Measurements from ENCODE around the gene CLMN. TPM values are rescaled to one million over a fixed set of nuclear protein-coding genes. Genes with fewer than 3 reads are reported as not detected.
A peak's percentile ranks its signal among the peaks of the same experiment; 100 is the strongest.

Gene CLMN
- total RNA-seq, 1 donor from 2014 or later, result 26.8 TPM

GRCh38 chr14:95151561-95151960 is 168.1 kb downstream of the CLMN start:
- H3K27me3 ChIP-seq (ENCODE audit: low read depth), result no peaks in the 10 kb centered on the region
- no peaks in the 10 kb centered on the region for H3K36me3 ChIP-seq
- no peak overlapping the region for H3K27ac ChIP-seq
- H3K4me1 ChIP-seq, result peaks cover 96% of the 10 kb centered on the region
- no peak for ATAC-seq
- DNase-seq, result no peak
- TF ChIP-seq CTCF (IDR thresholded peaks at IDR 0.05), result no peak
- H3K4me3 ChIP-seq, result no peak overlapping the region
- no peaks in the 10 kb centered on the region for H3K9me3 ChIP-seq
- intact Hi-C loops (cut with DNase I), result no loop called here

GRCh38 chr14:95150910-95151309 is 168.8 kb downstream of the CLMN start:
- no peak for TF ChIP-seq CTCF (IDR thresholded peaks at IDR 0.05)
- peaks cover 97% of the 10 kb centered on the region for H3K4me1 ChIP-seq
- no peaks in the 10 kb centered on the region for H3K9me3 ChIP-seq
- H3K4me3 ChIP-seq, result no peak overlapping the region
- no peak overlapping the region for H3K27ac ChIP-seq
- no peaks in the 10 kb centered on the region for H3K36me3 ChIP-seq
- DNase-seq, result no peak
- H3K27me3 ChIP-seq (ENCODE audit: low read depth), result no peaks in the 10 kb centered on the region
- no peak for ATAC-seq
- intact Hi-C loops (cut with DNase I), result no loop called here

- no peak for TF ChIP-seq CTCF (IDR thresholded peaks at IDR 0.05)
- Histone ChIP-seq H3K9me3 (peaks cover 8% of the 10 kb centered on the region), H3K27me3 (ENCODE audit: low read depth) (no peaks in the 10 kb centered on the region), H3K4me3 (no peak overlapping the region), H3K36me3 (no peaks in the 10 kb centered on the region), H3K4me1 (peaks cover 87% of the 10 kb centered on the region), H3K27ac (no peak overlapping the region)
- intact Hi-C loops (cut with DNase I), result no loop called here
- no peak for DNase-seq
- no peak for ATAC-seq
Observed at GRCh38 chr14:95149441-95149840, 170.3 kb downstream of the CLMN start.

GRCh38 chr14:95147597-95147996 is 172.1 kb downstream of the CLMN start:
- no peaks in the 10 kb centered on the region for H3K36me3 ChIP-seq
- H3K27me3 ChIP-seq (ENCODE audit: low read depth), result no peaks in the 10 kb centered on the region
- no peak for ATAC-seq
- no peak for TF ChIP-seq CTCF (IDR thresholded peaks at IDR 0.05)
- peaks cover 9% of the 10 kb centered on the region for H3K9me3 ChIP-seq
- intact Hi-C loops (cut with DNase I), result no loop called here
- no peak overlapping the region for H3K27ac ChIP-seq
- DNase-seq, result no peak
- H3K4me1 ChIP-seq, result peaks cover 87% of the 10 kb centered on the region
- no peak overlapping the region for H3K4me3 ChIP-seq

GRCh38 chr14:95146079-95146771 is 173.5 kb downstream of the CLMN start:
- peaks cover 81% of the 10 kb centered on the region for H3K4me1 ChIP-seq
- H3K4me3 ChIP-seq, result no peak overlapping the region
- DNase-seq, result peak; percentile 51
- peak; percentile 62 to 83 for ATAC-seq
- TF ChIP-seq CTCF (IDR thresholded peaks at IDR 0.05), result no peak
- H3K36me3 ChIP-seq, result no peaks in the 10 kb centered on the region
- peaks cover 9% of the 10 kb centered on the region for H3K9me3 ChIP-seq
- intact Hi-C loops (cut with DNase I), result no loop called here
- no peaks in the 10 kb centered on the region for H3K27me3 ChIP-seq (ENCODE audit: low read depth)
- H3K27ac ChIP-seq, result peak overlapping the region; percentile 32

Measured in lower lobe of right lung (tissue), 2 donors.